Left kidney (tissue), 2 donors: ENCODE data around the gene ACO1. TPM values are rescaled to one million over a fixed set of nuclear protein-coding genes. Genes with fewer than 3 reads are reported as not detected.

Experiments
- DNase-seq: peaks from one replicate; pipeline ENCODE4 v3.0.0-alpha.2; 2013
- polyA plus RNA-seq: library from polyadenylated mRNA; unstranded; fragments of 120-200 nt; gene quantifications from one replicate; pipeline ENCODE4 v1.2.1, GENCODE V29; 2013; ENCODE audit not compliant: insufficient read length

The ACO1 gene
- polyA plus RNA-seq, 1 donor = 47.2 TPM

DNA sequence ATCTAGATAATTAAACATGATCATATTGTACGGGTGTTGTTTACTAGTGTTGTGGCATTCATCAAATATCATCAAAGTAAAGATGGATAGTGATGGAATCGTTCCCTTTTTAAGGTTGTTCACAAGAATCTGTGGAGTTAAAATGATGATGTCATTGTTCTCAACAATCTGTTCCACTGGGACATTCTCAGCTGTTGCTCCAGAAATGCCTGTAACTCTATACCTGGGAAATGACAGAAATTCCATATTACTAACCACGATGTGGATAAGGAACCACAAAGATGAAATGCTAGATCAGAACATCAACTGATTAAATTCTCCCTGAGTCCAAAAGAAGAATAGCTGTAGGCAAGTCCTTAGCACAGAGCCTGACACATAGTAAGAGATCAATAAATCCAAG is 103.5 kb downstream of the ACO1 start:
- no peak for DNase-seq

DNA sequence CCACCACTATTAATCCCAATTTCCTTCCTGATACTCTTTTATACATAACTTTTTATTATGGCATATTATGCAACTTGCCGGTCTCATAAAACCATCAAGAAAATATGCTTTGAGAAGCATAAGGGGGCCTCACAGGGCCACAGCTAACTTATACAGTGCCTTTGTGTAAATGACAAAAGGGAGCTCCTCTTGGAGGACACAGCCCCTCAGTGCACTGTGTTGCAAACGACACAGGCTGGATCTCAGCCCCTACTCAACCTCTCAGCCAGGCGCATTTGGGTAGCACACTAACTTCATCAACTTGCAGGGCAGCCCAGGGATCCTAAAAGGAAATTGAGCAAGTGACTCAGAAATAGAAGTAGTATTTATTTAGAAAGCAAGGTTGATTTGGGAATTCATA is 106.2 kb downstream of the ACO1 start:
- DNase-seq = no peak

DNA sequence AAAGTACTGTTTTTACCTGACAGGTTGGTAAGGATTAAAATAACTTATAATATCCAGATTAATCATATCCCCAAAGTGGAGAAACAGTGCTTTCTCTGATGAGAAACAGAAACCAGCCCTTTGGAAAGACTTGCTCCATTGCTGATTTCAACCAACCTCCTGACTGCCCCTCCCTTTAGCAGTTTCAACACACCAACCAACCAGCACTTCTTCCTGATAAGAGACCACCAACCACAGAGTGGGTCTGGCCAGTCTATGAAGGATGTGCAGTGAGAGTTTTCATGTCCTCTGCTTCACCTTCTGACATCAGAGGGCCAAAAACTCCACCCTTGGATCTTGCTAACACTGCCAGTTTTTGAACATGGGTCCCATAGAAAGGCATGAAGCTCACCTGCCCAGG is 113.5 kb downstream of the ACO1 start:
- no peak for DNase-seq

DNA sequence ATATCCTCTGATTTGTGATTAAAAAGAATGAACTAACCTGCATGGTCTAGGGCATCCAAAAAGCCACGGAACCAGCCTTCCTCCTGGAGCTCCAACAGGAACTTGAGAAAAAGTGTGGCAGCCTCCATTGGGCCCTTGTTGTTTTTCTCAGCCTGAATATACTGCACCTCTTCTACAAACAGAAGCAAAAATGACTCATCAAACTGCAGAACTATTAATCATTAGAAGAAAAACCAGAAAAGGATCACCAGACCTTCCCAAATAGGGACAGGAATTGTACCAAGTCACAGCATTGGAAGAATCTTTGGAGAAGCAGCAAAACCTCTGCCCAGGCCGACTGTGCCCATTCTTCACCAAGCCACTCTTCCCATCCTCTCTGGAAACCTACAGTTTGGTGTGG is 116.3 kb downstream of the ACO1 start:
- no peak for DNase-seq

DNA sequence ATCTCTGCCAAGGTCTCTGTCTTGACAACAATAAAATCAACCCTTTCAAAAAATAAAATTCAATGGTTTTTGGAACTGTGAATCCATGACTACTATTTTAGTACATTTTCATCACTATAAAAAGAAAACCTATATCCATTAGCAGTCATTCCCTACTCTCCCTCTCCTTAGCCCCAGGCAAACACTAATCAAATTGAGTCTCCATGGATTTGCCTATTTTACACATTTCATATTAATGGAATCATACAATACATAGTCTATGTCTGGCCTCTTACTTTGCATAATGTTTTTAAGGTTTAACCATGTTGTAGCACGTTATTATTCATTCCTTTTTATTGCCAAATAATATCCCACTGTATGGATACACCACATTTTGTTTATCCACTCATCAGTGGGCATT is 117.4 kb downstream of the ACO1 start:
- no peak for DNase-seq

DNA sequence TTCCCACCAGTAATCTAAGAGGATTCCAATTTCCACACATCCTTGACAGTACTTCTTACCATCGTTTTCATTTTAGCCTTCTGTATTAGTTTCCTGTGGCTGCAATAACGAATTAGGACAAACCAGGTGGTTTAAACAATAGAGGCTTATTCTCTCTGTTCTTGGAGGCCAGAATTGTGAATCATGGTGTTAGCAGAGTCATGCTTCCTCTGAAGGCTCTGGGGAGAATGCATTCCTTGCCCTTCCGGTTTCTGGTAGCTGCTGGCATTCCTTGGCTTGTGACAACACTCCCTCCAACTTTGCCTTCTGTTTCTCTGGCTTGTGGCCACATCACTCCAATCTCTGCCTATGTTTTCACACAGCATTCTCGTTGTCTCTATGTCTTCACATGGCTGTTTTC is 118.0 kb downstream of the ACO1 start:
- DNase-seq = no peak

DNA sequence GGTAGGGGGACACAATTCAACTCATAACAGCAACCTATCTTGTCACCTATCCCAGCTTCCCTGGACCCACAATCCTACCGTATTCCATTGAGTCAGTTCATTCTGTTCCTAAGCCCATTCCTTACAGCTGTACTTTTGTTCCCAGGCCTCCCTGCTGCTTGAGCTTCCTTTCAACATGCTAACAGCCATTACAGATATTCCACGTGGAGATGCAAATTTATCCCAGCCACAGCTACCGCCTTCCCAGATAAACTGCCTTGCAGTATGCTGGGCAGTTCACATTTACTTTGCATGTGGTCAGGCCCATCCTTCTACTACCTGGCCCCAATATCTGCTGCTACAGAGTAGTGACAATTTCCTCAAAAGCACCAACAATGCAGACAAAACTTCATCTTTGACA is 118.6 kb downstream of the ACO1 start:
- DNase-seq = no peak

Other genes starting within 250 kb of the ACO1 start
- gene RIGI, start 141.6 kb downstream of the ACO1 start, polyA plus RNA-seq = 13.1 TPM
- 15.6 TPM for gene SMIM27, start 167.7 kb downstream of the ACO1 start, polyA plus RNA-seq
- gene TOPORS, start 167.9 kb downstream of the ACO1 start, polyA plus RNA-seq = 37.5 TPM
- 70.6 TPM for gene NDUFB6, start 188.5 kb downstream of the ACO1 start, polyA plus RNA-seq